ENCODE data around the gene SENP3. TPM values are rescaled to one million over a fixed set of nuclear protein-coding genes. Genes with fewer than 3 reads are reported as not detected.
A peak's percentile ranks its signal among the peaks of the same experiment; 100 is the strongest.

The SENP3 gene
- total and polyA plus RNA-seq, 2 of the 13 experiments (the other 11 are each of a cell fraction or from before 2014, with no cell fraction given), result 55.8 to 75.4 TPM

DNA sequence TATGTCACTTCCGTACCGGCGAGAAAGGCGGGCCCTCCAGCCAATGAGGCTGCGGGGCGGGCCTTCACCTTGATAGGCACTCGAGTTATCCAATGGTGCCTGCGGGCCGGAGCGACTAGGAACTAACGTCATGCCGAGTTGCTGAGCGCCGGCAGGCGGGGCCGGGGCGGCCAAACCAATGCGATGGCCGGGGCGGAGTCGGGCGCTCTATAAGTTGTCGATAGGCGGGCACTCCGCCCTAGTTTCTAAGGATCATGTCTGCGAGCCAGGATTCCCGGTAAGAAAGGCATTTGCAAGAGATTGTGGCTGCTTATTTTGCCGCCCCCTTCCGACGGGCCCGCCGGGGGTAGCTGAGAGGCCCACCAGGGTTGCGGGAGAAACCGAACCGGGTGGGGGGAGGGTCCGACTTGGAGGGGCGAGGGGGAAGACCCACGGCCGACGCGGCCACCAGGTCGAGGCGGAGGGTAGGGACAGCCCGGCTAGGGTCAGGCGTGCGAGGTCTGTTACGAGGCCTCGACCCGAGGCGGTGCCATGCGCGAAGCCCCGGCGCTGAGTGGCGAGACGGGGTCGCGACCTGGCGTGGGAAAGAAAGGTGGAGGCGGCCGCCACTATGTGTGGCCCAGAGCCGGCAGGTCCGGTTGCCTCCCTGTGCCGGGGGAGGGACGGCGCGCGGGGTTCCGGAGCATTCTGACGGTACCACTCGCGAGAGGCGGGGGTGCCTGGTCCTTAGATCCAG is 11.0 kb downstream of the SENP3 start (continued):
- TF ChIP-seq, protein P1, sequence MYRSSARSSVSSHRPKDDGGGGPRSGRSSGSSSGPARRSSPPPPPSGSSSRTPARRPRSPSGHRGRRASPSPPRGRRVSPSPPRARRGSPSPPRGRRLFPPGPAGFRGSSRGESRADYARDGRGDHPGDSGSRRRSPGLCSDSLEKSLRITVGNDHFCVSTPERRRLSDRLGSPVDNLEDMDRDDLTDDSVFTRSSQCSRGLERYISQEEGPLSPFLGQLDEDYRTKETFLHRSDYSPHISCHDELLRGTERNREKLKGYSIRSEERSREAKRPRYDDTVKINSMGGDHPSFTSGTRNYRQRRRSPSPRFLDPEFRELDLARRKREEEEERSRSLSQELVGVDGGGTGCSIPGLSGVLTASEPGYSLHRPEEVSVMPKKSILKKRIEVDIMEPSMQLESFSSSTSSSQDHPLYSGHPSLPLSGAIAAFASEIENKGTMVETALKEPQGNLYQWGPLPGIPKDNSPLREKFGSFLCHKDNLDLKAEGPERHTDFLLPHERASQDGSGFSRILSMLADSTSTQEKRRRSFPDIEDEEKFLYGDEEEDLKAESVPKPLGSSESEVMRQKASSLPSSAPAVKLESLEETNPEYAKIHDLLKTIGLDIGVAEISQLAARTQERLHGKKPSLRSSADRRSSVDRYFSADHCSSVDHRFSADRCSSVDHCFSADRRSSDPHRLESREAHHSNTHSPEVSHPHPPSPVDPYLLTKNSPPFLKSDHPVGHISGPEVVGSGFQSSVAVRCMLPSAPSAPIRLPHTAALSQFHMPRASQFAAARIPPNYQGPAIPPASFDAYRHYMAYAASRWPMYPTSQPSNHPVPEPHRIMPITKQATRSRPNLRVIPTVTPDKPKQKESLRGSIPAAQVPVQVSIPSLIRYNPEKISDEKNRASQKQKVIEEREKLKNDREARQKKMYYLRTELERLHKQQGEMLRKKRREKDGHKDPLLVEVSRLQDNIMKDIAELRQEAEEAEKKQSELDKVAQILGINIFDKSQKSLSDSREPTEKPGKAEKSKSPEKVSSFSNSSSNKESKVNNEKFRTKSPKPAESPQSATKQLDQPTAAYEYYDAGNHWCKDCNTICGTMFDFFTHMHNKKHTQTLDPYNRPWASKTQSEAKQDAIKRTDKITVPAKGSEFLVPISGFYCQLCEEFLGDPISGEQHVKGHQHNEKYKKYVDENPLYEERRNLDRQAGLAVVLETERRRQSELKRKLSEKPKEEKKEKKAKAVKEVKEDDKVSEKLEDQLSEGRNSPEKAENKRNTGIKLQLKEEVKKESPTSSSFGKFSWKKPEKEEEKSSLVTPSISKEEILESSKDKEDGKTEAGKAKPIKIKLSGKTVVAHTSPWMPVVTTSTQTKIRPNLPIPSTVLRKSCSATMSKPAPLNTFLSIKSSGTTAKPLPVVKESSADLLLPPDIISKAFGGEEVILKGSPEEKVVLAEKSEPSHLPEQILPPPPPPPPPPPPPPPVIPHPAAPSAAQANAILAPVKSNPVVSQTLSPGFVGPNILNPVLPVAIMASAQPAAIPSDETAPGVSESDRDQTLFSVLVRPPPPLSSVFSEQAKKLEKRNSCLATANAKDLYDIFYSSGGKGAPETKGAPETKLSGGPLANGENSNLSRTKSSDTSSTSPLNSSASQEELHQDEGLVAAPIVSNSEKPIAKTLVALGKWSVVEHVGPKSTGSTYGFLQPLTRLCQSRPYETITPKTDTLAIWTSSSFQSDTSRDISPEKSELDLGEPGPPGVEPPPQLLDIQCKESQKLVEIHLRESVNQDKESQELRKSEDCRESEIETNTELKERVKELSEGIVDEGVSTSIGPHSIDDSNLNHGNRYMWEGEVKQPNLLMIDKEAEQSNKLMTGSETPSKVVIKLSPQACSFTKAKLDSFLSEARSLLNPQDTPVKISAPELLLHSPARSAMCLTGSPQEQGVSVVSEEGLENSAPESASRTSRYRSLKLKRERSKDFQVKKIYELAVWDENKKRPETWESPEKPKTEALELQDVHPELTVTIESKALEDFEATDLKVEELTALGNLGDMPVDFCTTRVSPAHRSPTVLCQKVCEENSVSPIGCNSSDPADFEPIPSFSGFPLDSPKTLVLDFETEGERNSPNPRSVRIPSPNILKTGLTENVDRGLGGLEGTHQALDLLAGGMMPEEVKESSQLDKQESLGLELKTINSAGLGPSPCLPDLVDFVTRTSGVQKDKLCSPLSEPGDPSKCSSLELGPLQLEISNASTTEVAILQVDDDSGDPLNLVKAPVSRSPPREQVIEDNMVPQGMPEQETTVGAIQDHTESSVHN (CRISPR knock-in tag; IDR thresholded peaks at IDR 0.05), result no peak
- TF ChIP-seq ERF (CRISPR knock-in tag; IDR thresholded peaks at IDR 0.05) (no peak; the same call in 1 of the 2 replicates), ZNF891 (CRISPR knock-in tag; IDR thresholded peaks at IDR 0.05) (0 out of 2 replicates have a peak, but pooled peaks have one; percentile 60), SUZ12 (IDR thresholded peaks at IDR 0.05; ENCODE audit: low read depth, low read length) (no peak), KLF9 (CRISPR knock-in tag; IDR thresholded peaks at IDR 0.05; ENCODE audit: low read depth) (0 out of 2 replicates have a peak, but pooled peaks have one; percentile 41), JUN (CRISPR knock-in tag; IDR thresholded peaks at IDR 0.05) (no peak; the same call in 1 of the 2 replicates), NFRKB (IDR thresholded peaks at IDR 0.05) (no peak), GPN1 (CRISPR knock-in tag; IDR thresholded peaks at IDR 0.05; ENCODE audit: borderline replicate concordance) (no peak), ZFP36L2 (CRISPR knock-in tag; IDR thresholded peaks at IDR 0.05) (no peak), MLLT10 (CRISPR knock-in tag; IDR thresholded peaks at IDR 0.05) (no peak), HNF4G (IDR thresholded peaks at IDR 0.05; ENCODE audit: borderline replicate concordance, low read depth, low read length) (no peak), HNF4G (CRISPR knock-in tag; IDR thresholded peaks at IDR 0.05; ENCODE audit: borderline replicate concordance, low read depth) (no peak), ZNF547 (CRISPR knock-in tag; IDR thresholded peaks at IDR 0.05) (no peak; the same call in 1 of the 2 replicates), ZKSCAN5 (CRISPR knock-in tag; IDR thresholded peaks at IDR 0.05) (no peak), NBN (conservative IDR thresholded peaks at IDR 0.05) (no peak), FOXA3 (CRISPR knock-in tag; IDR thresholded peaks at IDR 0.05) (0 out of 2 replicates have a peak, but pooled peaks have one; percentile 41), BORCS8-MEF2B (CRISPR knock-in tag; IDR thresholded peaks at IDR 0.05) (no peak)
- TF ChIP-seq, protein P2, sequence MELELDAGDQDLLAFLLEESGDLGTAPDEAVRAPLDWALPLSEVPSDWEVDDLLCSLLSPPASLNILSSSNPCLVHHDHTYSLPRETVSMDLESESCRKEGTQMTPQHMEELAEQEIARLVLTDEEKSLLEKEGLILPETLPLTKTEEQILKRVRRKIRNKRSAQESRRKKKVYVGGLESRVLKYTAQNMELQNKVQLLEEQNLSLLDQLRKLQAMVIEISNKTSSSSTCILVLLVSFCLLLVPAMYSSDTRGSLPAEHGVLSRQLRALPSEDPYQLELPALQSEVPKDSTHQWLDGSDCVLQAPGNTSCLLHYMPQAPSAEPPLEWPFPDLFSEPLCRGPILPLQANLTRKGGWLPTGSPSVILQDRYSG (CRISPR knock-in tag; IDR thresholded peaks at IDR 0.05), result peak; percentile 64; the same call in 1 of the 2 replicates
- TF ChIP-seq, protein P3, sequence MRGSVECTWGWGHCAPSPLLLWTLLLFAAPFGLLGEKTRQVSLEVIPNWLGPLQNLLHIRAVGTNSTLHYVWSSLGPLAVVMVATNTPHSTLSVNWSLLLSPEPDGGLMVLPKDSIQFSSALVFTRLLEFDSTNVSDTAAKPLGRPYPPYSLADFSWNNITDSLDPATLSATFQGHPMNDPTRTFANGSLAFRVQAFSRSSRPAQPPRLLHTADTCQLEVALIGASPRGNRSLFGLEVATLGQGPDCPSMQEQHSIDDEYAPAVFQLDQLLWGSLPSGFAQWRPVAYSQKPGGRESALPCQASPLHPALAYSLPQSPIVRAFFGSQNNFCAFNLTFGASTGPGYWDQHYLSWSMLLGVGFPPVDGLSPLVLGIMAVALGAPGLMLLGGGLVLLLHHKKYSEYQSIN (CRISPR knock-in tag; IDR thresholded peaks at IDR 0.05; ENCODE audit: borderline replicate concordance), result no peak
- TF ChIP-seq, protein P4, sequence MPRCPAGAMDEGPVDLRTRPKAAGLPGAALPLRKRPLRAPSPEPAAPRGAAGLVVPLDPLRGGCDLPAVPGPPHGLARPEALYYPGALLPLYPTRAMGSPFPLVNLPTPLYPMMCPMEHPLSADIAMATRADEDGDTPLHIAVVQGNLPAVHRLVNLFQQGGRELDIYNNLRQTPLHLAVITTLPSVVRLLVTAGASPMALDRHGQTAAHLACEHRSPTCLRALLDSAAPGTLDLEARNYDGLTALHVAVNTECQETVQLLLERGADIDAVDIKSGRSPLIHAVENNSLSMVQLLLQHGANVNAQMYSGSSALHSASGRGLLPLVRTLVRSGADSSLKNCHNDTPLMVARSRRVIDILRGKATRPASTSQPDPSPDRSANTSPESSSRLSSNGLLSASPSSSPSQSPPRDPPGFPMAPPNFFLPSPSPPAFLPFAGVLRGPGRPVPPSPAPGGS (CRISPR knock-in tag; IDR thresholded peaks at IDR 0.05), result 0 out of 2 replicates have a peak, but pooled peaks have one; percentile 7
